Measurements from ENCODE around the gene SHISAL1.

DNA sequence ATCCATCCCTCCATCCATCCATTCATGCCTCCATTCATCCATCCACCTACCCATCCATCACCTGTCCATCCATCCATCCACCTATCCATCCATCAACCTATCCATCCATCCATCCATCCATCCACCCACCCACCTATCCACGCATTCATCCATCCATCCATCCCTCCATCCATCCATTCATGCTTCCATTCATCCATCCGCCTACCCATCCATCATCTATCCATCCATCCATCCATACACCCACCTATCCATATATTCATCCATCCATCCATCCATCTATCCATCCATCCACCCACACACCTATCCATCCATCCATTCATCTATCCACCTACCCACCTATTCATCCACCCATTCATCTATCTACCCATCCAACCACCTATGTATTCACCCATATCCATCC lies 118.2 kb downstream of the SHISAL1 start:
- TF ChIP-seq, protein P1, sequence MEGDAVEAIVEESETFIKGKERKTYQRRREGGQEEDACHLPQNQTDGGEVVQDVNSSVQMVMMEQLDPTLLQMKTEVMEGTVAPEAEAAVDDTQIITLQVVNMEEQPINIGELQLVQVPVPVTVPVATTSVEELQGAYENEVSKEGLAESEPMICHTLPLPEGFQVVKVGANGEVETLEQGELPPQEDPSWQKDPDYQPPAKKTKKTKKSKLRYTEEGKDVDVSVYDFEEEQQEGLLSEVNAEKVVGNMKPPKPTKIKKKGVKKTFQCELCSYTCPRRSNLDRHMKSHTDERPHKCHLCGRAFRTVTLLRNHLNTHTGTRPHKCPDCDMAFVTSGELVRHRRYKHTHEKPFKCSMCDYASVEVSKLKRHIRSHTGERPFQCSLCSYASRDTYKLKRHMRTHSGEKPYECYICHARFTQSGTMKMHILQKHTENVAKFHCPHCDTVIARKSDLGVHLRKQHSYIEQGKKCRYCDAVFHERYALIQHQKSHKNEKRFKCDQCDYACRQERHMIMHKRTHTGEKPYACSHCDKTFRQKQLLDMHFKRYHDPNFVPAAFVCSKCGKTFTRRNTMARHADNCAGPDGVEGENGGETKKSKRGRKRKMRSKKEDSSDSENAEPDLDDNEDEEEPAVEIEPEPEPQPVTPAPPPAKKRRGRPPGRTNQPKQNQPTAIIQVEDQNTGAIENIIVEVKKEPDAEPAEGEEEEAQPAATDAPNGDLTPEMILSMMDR (IDR thresholded peaks at IDR 0.05; ENCODE audit: low read length) = no peak
- no peak for TF ChIP-seq EZH2phosphoT487 (IDR thresholded peaks at IDR 0.05; ENCODE audit: low read length)
